ENCODE results near the gene CASK. TPM values are rescaled to one million over a fixed set of nuclear protein-coding genes. Genes with fewer than 3 reads are reported as not detected.
A peak's percentile ranks its signal among the peaks of the same experiment; 100 is the strongest.

CASK gene
- total RNA-seq, 1 experiment from 2014 or later, result 29.4 TPM

- Histone ChIP-seq H3K4me3 (no peak overlapping the region), H3K27ac (no peak overlapping the region), H2AFZ (no peak overlapping the region), H4K20me1 (ENCODE audit: insufficient read depth) (no peaks in the 10 kb centered on the region), H3K9me3 (ENCODE audit: insufficient read depth, low read depth) (no peaks in the 10 kb centered on the region), H3K79me2 (ENCODE audit: low read depth) (no peaks in the 10 kb centered on the region), H3F3A (ENCODE audit: insufficient read depth, low read depth) (no peaks in the 10 kb centered on the region), H3K4me1 (replicated peaks; ENCODE audit: insufficient read depth) (no peaks in the 10 kb centered on the region), H3K4me2 (no peak overlapping the region), H3K27me3 (ENCODE audit: insufficient read depth, low read depth) (no peaks in the 10 kb centered on the region), H3K36me3 (ENCODE audit: low read depth) (no peaks in the 10 kb centered on the region), H3K9me2 (ENCODE audit: insufficient read depth) (no peaks in the 10 kb centered on the region)
- POLR2A ChIA-PET (ENCODE audit: unreplicated experiment), result no interaction called here
- CTCF ChIA-PET, result no interaction called here
- intact Hi-C loops (cut with micrococcal nuclease; ENCODE audit: unreplicated experiment), result no loop called here
- no peak for TF ChIP-seq EZH2 (IDR thresholded peaks at IDR 0.05; ENCODE audit: low read depth)
- no peak for TF ChIP-seq CTCF (conservative IDR thresholded peaks at IDR 0.05)
- no peak for DNase-seq
- BruUV-seq (replicated peaks), result no TSS peak
These were observed 134.0 kb downstream of the CASK start for GRCh38 chrX:41789374-41789773.

- H3K36me3 ChIP-seq (ENCODE audit: low read depth), result no peaks in the 10 kb centered on the region
- ChIA-PET CTCF (no interaction called here), POLR2A (ENCODE audit: unreplicated experiment) (no interaction called here)
- no peaks in the 10 kb centered on the region for H3K9me2 ChIP-seq (ENCODE audit: insufficient read depth)
- no peaks in the 10 kb centered on the region for H3K9me3 ChIP-seq (ENCODE audit: insufficient read depth, low read depth)
- BruUV-seq (replicated peaks), result no TSS peak
- H3K79me2 ChIP-seq (ENCODE audit: low read depth), result no peaks in the 10 kb centered on the region
- TF ChIP-seq CTCF (conservative IDR thresholded peaks at IDR 0.05) (no peak), EZH2 (IDR thresholded peaks at IDR 0.05; ENCODE audit: low read depth) (no peak)
- H3F3A ChIP-seq (ENCODE audit: insufficient read depth, low read depth), result no peaks in the 10 kb centered on the region
- no peaks in the 10 kb centered on the region for H3K27me3 ChIP-seq (ENCODE audit: insufficient read depth, low read depth)
- intact Hi-C loops (cut with micrococcal nuclease; ENCODE audit: unreplicated experiment), result no loop called here
- no peak for DNase-seq
- H3K4me1 ChIP-seq (replicated peaks; ENCODE audit: insufficient read depth), result no peaks in the 10 kb centered on the region
- H2AFZ ChIP-seq, result no peak overlapping the region
- no peak overlapping the region for H3K4me2 ChIP-seq
- H3K4me3 ChIP-seq, result no peak overlapping the region
- H4K20me1 ChIP-seq (ENCODE audit: insufficient read depth), result no peaks in the 10 kb centered on the region
- no peak overlapping the region for H3K27ac ChIP-seq
These were observed 137.7 kb downstream of the CASK start for GRCh38 chrX:41785685-41786084.

GRCh38 chrX:41781500-41781899, 141.9 kb downstream of the CASK start:
- ChIA-PET CTCF (no interaction called here), POLR2A (ENCODE audit: unreplicated experiment) (interaction anchor here (0.6 kb wide), 1 partner anchor 399 kb away, joined by 3 read pairs; no protein-coding TSS in a partner anchor)
- peak in 1 of 2 experiments; percentile 34 for DNase-seq

More at GRCh38 chrX:41781500-41781899, 141.9 kb downstream of the CASK start:
- TF ChIP-seq CTCF (conservative IDR thresholded peaks at IDR 0.05) (peak; percentile 68), EZH2 (IDR thresholded peaks at IDR 0.05; ENCODE audit: low read depth) (no peak)
- no peaks in the 10 kb centered on the region; the same call in 1 of the 2 replicates for H3F3A ChIP-seq (ENCODE audit: insufficient read depth, low read depth)
- H4K20me1 ChIP-seq (ENCODE audit: insufficient read depth), result no peaks in the 10 kb centered on the region
- H3K9me3 ChIP-seq (ENCODE audit: insufficient read depth, low read depth), result no peaks in the 10 kb centered on the region
- no peak overlapping the region for H3K4me3 ChIP-seq
- H2AFZ ChIP-seq, result no peak overlapping the region
- H3K4me1 ChIP-seq (replicated peaks; ENCODE audit: insufficient read depth), result 0 out of 2 replicates have a peak, but pooled peaks cover 6% of the 10 kb centered on the region
- no peaks in the 10 kb centered on the region for H3K36me3 ChIP-seq (ENCODE audit: low read depth)
- no peaks in the 10 kb centered on the region for H3K27me3 ChIP-seq (ENCODE audit: insufficient read depth, low read depth)
- no peaks in the 10 kb centered on the region for H3K9me2 ChIP-seq (ENCODE audit: insufficient read depth)
- intact Hi-C loops (cut with micrococcal nuclease; ENCODE audit: unreplicated experiment), result loop anchor here (5.0 kb wide), 1 partner anchor 1776 kb away; no protein-coding TSS in a partner anchor
- no TSS peak for BruUV-seq (replicated peaks)
- H3K27ac ChIP-seq, result no peak overlapping the region
- H3K4me2 ChIP-seq, result no peak overlapping the region
- no peaks in the 10 kb centered on the region for H3K79me2 ChIP-seq (ENCODE audit: low read depth)

All from PC-9 (cell line).